HCT116 (cell line): Measurements from ENCODE around the gene PDE1C. TPM values are rescaled to one million over a fixed set of nuclear protein-coding genes. Genes with fewer than 3 reads are reported as not detected.

Experiments
- ATAC-seq: fragments of 200-7000 bp; cut with Tn5 transposase; 2 replicates; pipeline ENCODE4 v1.9.1; 2020; ENCODE audit warnings: mild to moderate bottlenecking, moderate library complexity
- BruUV-seq: library from RNA; stranded (reverse); fragments of 400-500 nt; replicated peaks from 2 replicates; lab custom pipeline; 2021; lab: Mats Ljungman, UMichigan
- CTCF ChIA-PET: fragments of 300-600 bp; sonication (Branson Sonifier 250); formaldehyde crosslinking; loops from one replicate; lab custom pipeline; 2021; ENCODE audit warnings: antibody characterized with exemption; lab: Charles Lee
- POLR2A ChIA-PET: fragments of 300-600, 350-600 bp; sonication (Branson Sonifier 250); formaldehyde crosslinking; loops from one replicate; lab custom pipeline; 2021; ENCODE audit warnings: antibody characterized with exemption; lab: Charles Lee
- RAD21 ChIA-PET, 2 experiments: fragments of 300-600 bp; sonication (Branson Sonifier 250); formaldehyde crosslinking; loops; one replicate each; lab custom pipeline; 2023; ENCODE audit warnings: low total read pairs in 2 of 2; ENCODE audit not compliant: uncharacterized antibody in 2 of 2, unreplicated experiment in 2 of 2, low non-redundant PET in 1 of 2; lab: Charles Lee
- DNase-seq: peaks from one replicate; pipeline ENCODE4 v3.0.0-alpha.2; 2010; ENCODE audit warnings: low read depth, low spot score
- H2AFZ ChIP-seq: fragments of 200-600 bp; shearing (Covaris generic), sonication (generic); 2 replicates; pipeline ENCODE4 v1.6.1; 2017; ENCODE audit warnings: low read depth, mixed run types, mixed read lengths, antibody characterized with exemption, low read length; ENCODE audit not compliant: poor library complexity, severe bottlenecking
- H3K27ac ChIP-seq: 2 replicates; pipeline ENCODE4 v1.5.1; 2012; ENCODE audit warnings: low read depth, low read length
- H3K27me3 ChIP-seq: fragments of 200-600 bp; sonication (generic); 2 replicates; pipeline ENCODE4 v1.6.1; 2016; ENCODE audit warnings: mixed run types, low read length, mixed read lengths; ENCODE audit not compliant: insufficient read depth
- H3K36me3 ChIP-seq, 2 experiments: fragments of 200-500 bp in 1 of 2; fragments of 200-600 bp in 1 of 2; sonication (Bioruptor generic) in 1 of 2; sonication (generic) in 1 of 2; 2 replicates each; pipeline versions ENCODE4 v1.5.1 to v1.6.1; 2014 to 2016; ENCODE audit warnings: low read length in 2 of 2, inconsistent platforms in 1 of 2, mixed read lengths in 1 of 2, mixed run types in 1 of 2; ENCODE audit not compliant: insufficient read depth in 2 of 2, control insufficient read depth in 1 of 2
- H3K4me1 ChIP-seq, 2 experiments: fragments of 200-600 bp in 1 of 2; sonication (generic) in 1 of 2; 2 replicates each; pipeline versions ENCODE4 v1.5.1 to v1.6.1; 2012 to 2017; ENCODE audit warnings: low read length in 2 of 2, inconsistent platforms in 1 of 2, mild to moderate bottlenecking in 1 of 2, mixed read lengths in 1 of 2, mixed run types in 1 of 2, moderate library complexity in 1 of 2; ENCODE audit not compliant: insufficient read depth in 2 of 2, control insufficient read depth in 1 of 2
- H3K4me2 ChIP-seq: fragments of 200-600 bp; sonication (generic); 2 replicates; pipeline ENCODE4 v1.6.1; 2017; ENCODE audit warnings: mixed run types, low read length, mixed read lengths
- H3K4me3 ChIP-seq, 2 experiments: fragments of 200-600 bp in 1 of 2; sonication (generic) in 1 of 2; replicated peaks in 1 of 2; 2 replicates each; pipeline ENCODE4 v1.5.1; 2011 to 2016; ENCODE audit warnings: low read length in 2 of 2, control low read depth in 1 of 2, low read depth in 1 of 2, mild to moderate bottlenecking in 1 of 2, mixed read lengths in 1 of 2, mixed run types in 1 of 2
- H3K79me2 ChIP-seq: fragments of 200-600 bp; sonication (generic); 2 replicates; pipeline ENCODE4 v1.6.1; 2017; ENCODE audit warnings: mild to moderate bottlenecking, mixed run types, low read length, moderate library complexity, mixed read lengths; ENCODE audit not compliant: insufficient read depth
- H3K9ac ChIP-seq: fragments of 200-600 bp; sonication (generic); 2 replicates; pipeline ENCODE4 v1.6.1; 2016; ENCODE audit warnings: low read length, mixed read lengths
- H3K9me2 ChIP-seq: fragments of 200-600 bp; sonication (generic), shearing (Covaris generic); 2 replicates; pipeline ENCODE4 v1.6.1; 2017; ENCODE audit warnings: mixed run types, mild to moderate bottlenecking, moderate library complexity; ENCODE audit not compliant: insufficient read depth
- H3K9me3 ChIP-seq, 2 experiments: fragments of 200-500 bp in 1 of 2; fragments of 200-600 bp in 1 of 2; sonication (Bioruptor generic) in 1 of 2; sonication (generic) in 1 of 2; 2 replicates each; pipeline ENCODE4 v1.6.1; 2014 to 2017; ENCODE audit warnings: low read length in 2 of 2, mixed read lengths in 2 of 2, inconsistent platforms in 1 of 2, low read depth in 1 of 2, mild to moderate bottlenecking in 1 of 2, mixed run types in 1 of 2, moderate library complexity in 1 of 2; ENCODE audit not compliant: control insufficient read depth in 1 of 2, insufficient read depth in 1 of 2
- H4K20me1 ChIP-seq: fragments of 200-600 bp; sonication (generic), shearing (Covaris generic); 2 replicates; pipeline ENCODE4 v1.6.1; 2017; ENCODE audit warnings: mixed run types, mild to moderate bottlenecking, moderate library complexity; ENCODE audit not compliant: insufficient read depth
- CBX3 ChIP-seq: IDR thresholded peaks from 2 replicates; pipeline ENCODE4 v1.6.1; 2012; ENCODE audit warnings: low read depth
- CEBPB ChIP-seq: IDR thresholded peaks from 2 replicates; pipeline ENCODE4 v1.6.1; 2012; ENCODE audit warnings: low read depth
- EGR1 ChIP-seq: IDR thresholded peaks from 2 replicates; pipeline ENCODE4 v1.6.1; 2012; ENCODE audit warnings: low read depth
- ELF1 ChIP-seq: IDR thresholded peaks from 2 replicates; pipeline ENCODE4 v1.6.1; 2012; ENCODE audit warnings: low read depth, borderline replicate concordance
- FOSL1 ChIP-seq: IDR thresholded peaks from 2 replicates; pipeline ENCODE4 v1.6.1; 2012; ENCODE audit warnings: low read depth
- JUND ChIP-seq: IDR thresholded peaks from 2 replicates; pipeline ENCODE4 v1.6.1; 2012
- POLR2A ChIP-seq: IDR thresholded peaks from 2 replicates; pipeline ENCODE4 v1.7.0; 2011; ENCODE audit warnings: borderline replicate concordance; ENCODE audit not compliant: insufficient read depth, insufficient read length; ENCODE audit errors: extremely low read depth
- POLR2AphosphoS5 ChIP-seq: IDR thresholded peaks from 2 replicates; pipeline ENCODE4 v1.6.1; 2011; ENCODE audit warnings: mild to moderate bottlenecking, low read depth, low read length, moderate library complexity
- RAD21 ChIP-seq: IDR thresholded peaks from 2 replicates; pipeline ENCODE4 v1.6.1; 2012; ENCODE audit warnings: low read depth, mild to moderate bottlenecking
- SIN3A ChIP-seq: IDR thresholded peaks from 2 replicates; pipeline ENCODE4 v1.6.1; 2012; ENCODE audit warnings: low read depth
- SP1 ChIP-seq: IDR thresholded peaks from 2 replicates; pipeline ENCODE4 v1.6.1; 2012; ENCODE audit warnings: low read depth
- SRF ChIP-seq: IDR thresholded peaks from 2 replicates; pipeline ENCODE4 v1.6.1; 2012; ENCODE audit warnings: low read depth
- TCF7L2 ChIP-seq: IDR thresholded peaks from 2 replicates; pipeline ENCODE4 v1.7.0; 2011; ENCODE audit warnings: borderline replicate concordance, inconsistent platforms; ENCODE audit not compliant: insufficient read depth, insufficient read length; ENCODE audit errors: extremely low read depth
- YY1 ChIP-seq: IDR thresholded peaks from 2 replicates; pipeline ENCODE4 v1.6.1; 2011; ENCODE audit warnings: low read length, low read depth, moderate library complexity, mild to moderate bottlenecking; ENCODE audit not compliant: insufficient replicate concordance; ENCODE audit errors: extremely low read depth
- ZNF274 ChIP-seq: fragments of 200-500 bp; sonication (Bioruptor generic); IDR thresholded peaks from 2 replicates; pipeline ENCODE4 v1.6.1; 2014; ENCODE audit warnings: mild to moderate bottlenecking, low read depth, low read length, inconsistent platforms
- intact Hi-C: fragments of 100-400 bp; cut with micrococcal nuclease; formaldehyde crosslinking; loops from 2 replicates; pipeline ENCODE4 v1.10.0; 2022
- total RNA-seq: library from RNA; stranded (reverse); gene quantifications from one replicate; pipeline ENCODE4 v1.2.1, GENCODE V29; 2021; ENCODE audit not compliant: unreplicated experiment
- TF ChIP-seq, protein P1 (sequence below): IDR thresholded peaks from 2 replicates; pipeline ENCODE4 v1.6.1; 2011; ENCODE audit warnings: mild to moderate bottlenecking, low read length, moderate library complexity; ENCODE audit not compliant: insufficient replicate concordance; ENCODE audit errors: extremely low read depth
- TF ChIP-seq, protein P2 (sequence below): IDR thresholded peaks from 2 replicates; pipeline ENCODE4 v1.6.1; 2012
- TF ChIP-seq, protein P3 (sequence below): IDR thresholded peaks from 2 replicates; pipeline ENCODE4 v1.6.1; 2012; ENCODE audit warnings: low read depth
- TF ChIP-seq, protein P4 (sequence below): IDR thresholded peaks from 2 replicates; pipeline ENCODE4 v1.6.1; 2012
- TF ChIP-seq, protein P5 (sequence below), 3 experiments: fragments of 200-600 bp in 1 of 3; sonication (generic) in 1 of 3; IDR thresholded peaks in 2 of 3; conservative IDR thresholded peaks in 1 of 3; 2 replicates each; pipeline ENCODE4 v1.5.1; 2012 to 2017; ENCODE audit warnings: low read depth in 2 of 3, low read length in 2 of 3, antibody characterized with exemption in 1 of 3, borderline replicate concordance in 1 of 3, control low read depth in 1 of 3, mild to moderate bottlenecking in 1 of 3, mixed read lengths in 1 of 3, mixed run types in 1 of 3, moderate library complexity in 1 of 3; ENCODE audit not compliant: insufficient read depth in 1 of 3

The PDE1C gene
- total RNA-seq, 1 experiment from 2014 or later: 0.17 TPM

DNA sequence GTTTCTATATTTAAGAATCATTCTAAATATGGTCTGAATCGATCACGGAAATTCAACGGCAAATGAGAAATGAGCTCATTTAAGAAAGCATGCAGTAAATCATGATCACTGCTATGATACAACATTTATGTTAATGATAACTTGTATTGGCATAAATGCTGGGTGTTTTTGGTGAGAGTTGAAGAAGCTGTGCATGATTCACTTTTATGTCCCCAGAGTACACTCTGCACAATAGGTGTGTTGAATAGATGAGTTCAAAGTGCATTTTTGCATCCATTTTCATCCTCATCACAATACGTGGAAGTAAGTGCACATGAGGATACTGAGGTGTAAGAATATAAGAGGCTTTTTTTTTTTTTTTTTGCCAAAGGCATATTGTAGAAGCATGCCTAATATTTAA is 213.9 kb downstream of the PDE1C start:
- H4K20me1 ChIP-seq: no peaks in the 10 kb centered on the region
- H3K4me3 ChIP-seq: no peak overlapping the region
- H3K9ac ChIP-seq: no peak overlapping the region
- RAD21 ChIA-PET: no interaction called here
- H3K36me3 ChIP-seq: no peaks in the 10 kb centered on the region
- DNase-seq (no peak), ATAC-seq (no peak)
- no peaks in the 10 kb centered on the region for H3K4me1 ChIP-seq
- H2AFZ ChIP-seq: no peak overlapping the region
- no peaks in the 10 kb centered on the region for H3K9me2 ChIP-seq
- CTCF ChIA-PET: no interaction called here
- H3K4me2 ChIP-seq: no peak overlapping the region
- H3K9me3 ChIP-seq: no peaks in the 10 kb centered on the region
- BruUV-seq: no TSS peak
- no peak overlapping the region for H3K27ac ChIP-seq
- H3K27me3 ChIP-seq: no peaks in the 10 kb centered on the region
- TF ChIP-seq POLR2A (no peak), SP1 (no peak), CBX3 (no peak), CEBPB (no peak), SIN3A (no peak), YY1 (no peak), POLR2AphosphoS5 (no peak), TCF7L2 (no peak), JUND (no peak), RAD21 (no peak), ELF1 (no peak), ZNF274 (no peak), FOSL1 (no peak), EGR1 (no peak), SRF (no peak)
- TF ChIP-seq, protein P1, sequence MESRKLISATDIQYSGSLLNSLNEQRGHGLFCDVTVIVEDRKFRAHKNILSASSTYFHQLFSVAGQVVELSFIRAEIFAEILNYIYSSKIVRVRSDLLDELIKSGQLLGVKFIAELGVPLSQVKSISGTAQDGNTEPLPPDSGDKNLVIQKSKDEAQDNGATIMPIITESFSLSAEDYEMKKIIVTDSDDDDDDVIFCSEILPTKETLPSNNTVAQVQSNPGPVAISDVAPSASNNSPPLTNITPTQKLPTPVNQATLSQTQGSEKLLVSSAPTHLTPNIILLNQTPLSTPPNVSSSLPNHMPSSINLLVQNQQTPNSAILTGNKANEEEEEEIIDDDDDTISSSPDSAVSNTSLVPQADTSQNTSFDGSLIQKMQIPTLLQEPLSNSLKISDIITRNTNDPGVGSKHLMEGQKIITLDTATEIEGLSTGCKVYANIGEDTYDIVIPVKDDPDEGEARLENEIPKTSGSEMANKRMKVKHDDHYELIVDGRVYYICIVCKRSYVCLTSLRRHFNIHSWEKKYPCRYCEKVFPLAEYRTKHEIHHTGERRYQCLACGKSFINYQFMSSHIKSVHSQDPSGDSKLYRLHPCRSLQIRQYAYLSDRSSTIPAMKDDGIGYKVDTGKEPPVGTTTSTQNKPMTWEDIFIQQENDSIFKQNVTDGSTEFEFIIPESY: no peak
- TF ChIP-seq, protein P2, sequence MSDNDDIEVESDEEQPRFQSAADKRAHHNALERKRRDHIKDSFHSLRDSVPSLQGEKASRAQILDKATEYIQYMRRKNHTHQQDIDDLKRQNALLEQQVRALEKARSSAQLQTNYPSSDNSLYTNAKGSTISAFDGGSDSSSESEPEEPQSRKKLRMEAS: no peak
- TF ChIP-seq, protein P3, sequence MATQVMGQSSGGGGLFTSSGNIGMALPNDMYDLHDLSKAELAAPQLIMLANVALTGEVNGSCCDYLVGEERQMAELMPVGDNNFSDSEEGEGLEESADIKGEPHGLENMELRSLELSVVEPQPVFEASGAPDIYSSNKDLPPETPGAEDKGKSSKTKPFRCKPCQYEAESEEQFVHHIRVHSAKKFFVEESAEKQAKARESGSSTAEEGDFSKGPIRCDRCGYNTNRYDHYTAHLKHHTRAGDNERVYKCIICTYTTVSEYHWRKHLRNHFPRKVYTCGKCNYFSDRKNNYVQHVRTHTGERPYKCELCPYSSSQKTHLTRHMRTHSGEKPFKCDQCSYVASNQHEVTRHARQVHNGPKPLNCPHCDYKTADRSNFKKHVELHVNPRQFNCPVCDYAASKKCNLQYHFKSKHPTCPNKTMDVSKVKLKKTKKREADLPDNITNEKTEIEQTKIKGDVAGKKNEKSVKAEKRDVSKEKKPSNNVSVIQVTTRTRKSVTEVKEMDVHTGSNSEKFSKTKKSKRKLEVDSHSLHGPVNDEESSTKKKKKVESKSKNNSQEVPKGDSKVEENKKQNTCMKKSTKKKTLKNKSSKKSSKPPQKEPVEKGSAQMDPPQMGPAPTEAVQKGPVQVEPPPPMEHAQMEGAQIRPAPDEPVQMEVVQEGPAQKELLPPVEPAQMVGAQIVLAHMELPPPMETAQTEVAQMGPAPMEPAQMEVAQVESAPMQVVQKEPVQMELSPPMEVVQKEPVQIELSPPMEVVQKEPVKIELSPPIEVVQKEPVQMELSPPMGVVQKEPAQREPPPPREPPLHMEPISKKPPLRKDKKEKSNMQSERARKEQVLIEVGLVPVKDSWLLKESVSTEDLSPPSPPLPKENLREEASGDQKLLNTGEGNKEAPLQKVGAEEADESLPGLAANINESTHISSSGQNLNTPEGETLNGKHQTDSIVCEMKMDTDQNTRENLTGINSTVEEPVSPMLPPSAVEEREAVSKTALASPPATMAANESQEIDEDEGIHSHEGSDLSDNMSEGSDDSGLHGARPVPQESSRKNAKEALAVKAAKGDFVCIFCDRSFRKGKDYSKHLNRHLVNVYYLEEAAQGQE: no peak
- TF ChIP-seq, protein P4, sequence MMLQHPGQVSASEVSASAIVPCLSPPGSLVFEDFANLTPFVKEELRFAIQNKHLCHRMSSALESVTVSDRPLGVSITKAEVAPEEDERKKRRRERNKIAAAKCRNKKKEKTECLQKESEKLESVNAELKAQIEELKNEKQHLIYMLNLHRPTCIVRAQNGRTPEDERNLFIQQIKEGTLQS: no peak
- TF ChIP-seq, protein P5, sequence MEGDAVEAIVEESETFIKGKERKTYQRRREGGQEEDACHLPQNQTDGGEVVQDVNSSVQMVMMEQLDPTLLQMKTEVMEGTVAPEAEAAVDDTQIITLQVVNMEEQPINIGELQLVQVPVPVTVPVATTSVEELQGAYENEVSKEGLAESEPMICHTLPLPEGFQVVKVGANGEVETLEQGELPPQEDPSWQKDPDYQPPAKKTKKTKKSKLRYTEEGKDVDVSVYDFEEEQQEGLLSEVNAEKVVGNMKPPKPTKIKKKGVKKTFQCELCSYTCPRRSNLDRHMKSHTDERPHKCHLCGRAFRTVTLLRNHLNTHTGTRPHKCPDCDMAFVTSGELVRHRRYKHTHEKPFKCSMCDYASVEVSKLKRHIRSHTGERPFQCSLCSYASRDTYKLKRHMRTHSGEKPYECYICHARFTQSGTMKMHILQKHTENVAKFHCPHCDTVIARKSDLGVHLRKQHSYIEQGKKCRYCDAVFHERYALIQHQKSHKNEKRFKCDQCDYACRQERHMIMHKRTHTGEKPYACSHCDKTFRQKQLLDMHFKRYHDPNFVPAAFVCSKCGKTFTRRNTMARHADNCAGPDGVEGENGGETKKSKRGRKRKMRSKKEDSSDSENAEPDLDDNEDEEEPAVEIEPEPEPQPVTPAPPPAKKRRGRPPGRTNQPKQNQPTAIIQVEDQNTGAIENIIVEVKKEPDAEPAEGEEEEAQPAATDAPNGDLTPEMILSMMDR (IDR thresholded peaks at IDR 0.05 in 2 of 3, conservative IDR thresholded peaks at IDR 0.05 in 1 of 3; ENCODE audit: borderline replicate concordance in 1 of 3, insufficient read depth in 1 of 3, low read depth in 2 of 3, low read length in 2 of 3): no peak
- TF ChIP-seq, all 23 proteins: peak for 0
- H3K79me2 ChIP-seq: no peaks in the 10 kb centered on the region
- POLR2A ChIA-PET: no interaction called here
- intact Hi-C loops: no loop called here
